Mucosa of rectum (tissue), 2 donors: ENCODE results near the gene TGIF1.

Source experiments
- H3K27ac ChIP-seq, 2 donors: one replicate each; pipeline ENCODE4 v1.7.0; 2013; ENCODE audit warnings: inconsistent platforms in 2 of 2, low read depth in 2 of 2, low read length in 2 of 2
- H3K27me3 ChIP-seq, 2 donors: one replicate each; pipeline ENCODE4 v1.7.0; 2013; ENCODE audit warnings: low read length in 2 of 2; ENCODE audit not compliant: control insufficient read depth in 2 of 2, insufficient read depth in 2 of 2
- H3K36me3 ChIP-seq, 2 donors: one replicate each; pipeline ENCODE4 v1.7.0; 2013; ENCODE audit warnings: low read length in 2 of 2; ENCODE audit not compliant: control insufficient read depth in 2 of 2, insufficient read depth in 2 of 2
- H3K4me1 ChIP-seq, 2 donors: one replicate each; pipeline ENCODE4 v1.7.0; 2013; ENCODE audit warnings: low read length in 2 of 2, mild to moderate bottlenecking in 1 of 2; ENCODE audit not compliant: control insufficient read depth in 2 of 2, insufficient read depth in 2 of 2
- H3K4me3 ChIP-seq, 2 donors: one replicate each; pipeline ENCODE4 v1.7.0; 2013; ENCODE audit warnings: low read length in 2 of 2
- H3K9ac ChIP-seq, 2 donors: one replicate each; pipeline ENCODE4 v1.7.0; 2013; ENCODE audit warnings: low read length in 2 of 2, low read depth in 1 of 2, mild to moderate bottlenecking in 1 of 2
- H3K9me3 ChIP-seq, 2 donors: one replicate each; pipeline ENCODE4 v1.7.0; 2013; ENCODE audit warnings: low read length in 2 of 2; ENCODE audit not compliant: control insufficient read depth in 2 of 2
- donor health status: healthy.
- donor health status: Normal muscosa, but diverticular disease.

TGIF1 gene

DNA sequence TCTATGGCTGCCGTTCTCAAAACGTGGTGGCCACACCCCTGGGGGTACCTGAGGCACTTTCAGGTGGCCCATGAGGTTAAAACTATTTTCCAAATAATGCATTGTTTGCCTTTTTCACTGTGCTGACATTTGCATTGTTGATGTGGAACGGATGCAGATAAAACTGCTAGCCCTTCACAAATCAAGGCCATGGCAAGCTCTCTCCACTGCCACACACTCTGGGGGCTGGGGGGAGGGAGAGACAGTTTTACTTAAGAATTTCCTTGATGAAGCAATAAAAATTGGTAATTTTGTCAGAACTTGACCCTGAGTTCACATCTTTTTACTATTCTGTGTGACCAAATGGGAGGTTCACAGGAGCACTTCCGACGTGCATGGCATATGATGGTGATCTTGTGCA is 22.0 kb upstream of the TGIF1 start:
- H3K27ac ChIP-seq, result no peak overlapping the region
- H3K9ac ChIP-seq, result no peak overlapping the region
- no peaks in the 10 kb centered on the region for H3K9me3 ChIP-seq
- H3K4me3 ChIP-seq, result no peak overlapping the region
- no peaks in the 10 kb centered on the region for H3K36me3 ChIP-seq
- peaks cover 0 to 3% of the 10 kb centered on the region in 2 donors for H3K4me1 ChIP-seq
- no peaks in the 10 kb centered on the region for H3K27me3 ChIP-seq

DNA sequence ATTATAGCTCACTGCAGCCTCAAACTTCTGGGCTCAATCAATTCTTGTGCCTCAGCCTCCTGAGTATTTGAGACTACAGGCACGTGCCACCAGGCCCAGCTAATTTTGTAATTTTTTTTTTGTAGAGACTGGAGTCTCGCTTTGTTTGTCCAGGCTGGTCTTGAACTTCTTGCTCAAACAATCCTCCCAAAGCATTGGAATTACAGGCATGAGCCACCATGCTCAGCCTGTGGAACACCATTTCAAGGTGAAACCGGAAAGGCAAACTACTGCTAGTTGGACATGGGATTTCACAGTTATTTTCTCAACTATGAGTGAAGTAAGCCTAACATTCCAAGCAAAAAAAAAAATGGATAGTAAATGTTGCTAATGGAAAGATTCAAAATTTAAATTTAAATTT is 20.9 kb upstream of the TGIF1 start:
- H3K9me3 ChIP-seq, result no peaks in the 10 kb centered on the region
- H3K4me3 ChIP-seq, result no peak overlapping the region
- no peaks in the 10 kb centered on the region for H3K36me3 ChIP-seq

DNA sequence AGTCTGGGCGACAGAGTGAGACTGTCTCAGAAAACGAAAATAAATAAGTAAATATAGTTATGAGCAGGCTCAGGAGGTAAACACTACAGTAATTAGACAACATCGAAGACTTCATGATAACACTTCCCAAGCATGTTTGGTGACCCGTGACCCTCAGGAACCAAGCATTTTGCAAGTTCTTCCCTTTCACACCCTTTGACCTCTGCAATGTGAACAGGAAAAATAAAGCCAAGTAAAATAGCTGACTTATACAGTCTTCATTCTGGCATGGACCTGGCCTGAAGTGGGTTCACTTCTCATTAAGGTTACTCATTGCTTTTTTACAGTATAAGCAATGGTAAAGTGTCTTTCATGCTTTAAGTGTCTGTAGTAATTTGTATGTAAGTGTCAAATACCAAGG is 15.3 kb upstream of the TGIF1 start:
- no peaks in the 10 kb centered on the region for H3K27me3 ChIP-seq
- H3K9me3 ChIP-seq, result no peaks in the 10 kb centered on the region
- H3K4me3 ChIP-seq, result no peak overlapping the region
- no peaks in the 10 kb centered on the region for H3K36me3 ChIP-seq
- no peak overlapping the region for H3K9ac ChIP-seq
- H3K4me1 ChIP-seq, result no peaks in the 10 kb centered on the region
- H3K27ac ChIP-seq, result no peak overlapping the region

More for the DNA sequence above, 20.9 kb upstream of the TGIF1 start:
- Histone ChIP-seq H3K27me3 (no peaks in the 10 kb centered on the region), H3K4me1 (no peaks in the 10 kb centered on the region), H3K27ac (no peak overlapping the region), H3K9ac (no peak overlapping the region)

DNA sequence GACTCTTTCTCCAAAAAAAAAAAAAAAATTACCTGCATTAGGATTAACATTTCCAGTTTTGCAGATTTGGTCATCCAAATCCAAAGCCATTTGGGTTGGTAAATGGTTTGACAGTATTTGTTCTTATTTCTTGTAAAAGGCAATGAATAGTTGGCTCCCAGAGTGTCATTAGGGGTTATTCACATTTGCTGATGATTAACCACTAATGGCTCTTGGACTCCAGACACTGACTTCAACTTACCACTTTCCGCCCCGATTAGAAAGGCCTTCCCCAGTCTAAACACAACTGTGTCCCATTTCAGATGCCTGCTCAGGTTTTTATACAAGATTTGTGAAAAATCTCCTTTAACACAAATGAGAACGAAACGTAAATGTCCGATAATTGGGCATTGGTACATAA is 9.6 kb upstream of the TGIF1 start:
- Histone ChIP-seq H3K36me3 (no peaks in the 10 kb centered on the region), H3K9me3 (no peaks in the 10 kb centered on the region), H3K4me3 (no peak overlapping the region), H3K27ac (no peak overlapping the region), H3K27me3 (no peaks in the 10 kb centered on the region), H3K4me1 (no peaks in the 10 kb centered on the region), H3K9ac (no peak overlapping the region)

DNA sequence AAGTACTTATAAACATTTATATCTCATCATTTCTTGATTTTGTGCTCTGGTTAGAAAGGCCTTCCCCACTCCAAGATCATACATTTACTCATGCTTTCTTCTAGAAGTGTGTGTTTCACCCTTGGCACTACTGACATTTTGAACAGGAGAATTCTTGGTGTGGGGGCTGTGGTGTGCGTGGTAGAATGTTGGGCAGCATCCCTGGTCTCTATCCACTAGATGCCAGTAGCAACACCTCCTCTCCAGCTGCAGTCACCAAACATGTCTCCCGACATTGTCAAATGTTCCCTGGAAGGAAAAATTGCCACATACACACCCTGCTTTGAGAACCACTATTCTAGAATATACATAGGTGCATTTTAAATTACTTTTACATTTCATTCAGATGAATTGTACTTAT is 8.7 kb upstream of the TGIF1 start:
- no peak overlapping the region for H3K9ac ChIP-seq
- H3K27ac ChIP-seq, result no peak overlapping the region
- H3K27me3 ChIP-seq, result no peaks in the 10 kb centered on the region
- H3K9me3 ChIP-seq, result no peaks in the 10 kb centered on the region
- peaks cover 0 to under 1% of the 10 kb centered on the region in 2 donors for H3K4me1 ChIP-seq
- no peaks in the 10 kb centered on the region for H3K36me3 ChIP-seq
- no peak overlapping the region for H3K4me3 ChIP-seq

DNA sequence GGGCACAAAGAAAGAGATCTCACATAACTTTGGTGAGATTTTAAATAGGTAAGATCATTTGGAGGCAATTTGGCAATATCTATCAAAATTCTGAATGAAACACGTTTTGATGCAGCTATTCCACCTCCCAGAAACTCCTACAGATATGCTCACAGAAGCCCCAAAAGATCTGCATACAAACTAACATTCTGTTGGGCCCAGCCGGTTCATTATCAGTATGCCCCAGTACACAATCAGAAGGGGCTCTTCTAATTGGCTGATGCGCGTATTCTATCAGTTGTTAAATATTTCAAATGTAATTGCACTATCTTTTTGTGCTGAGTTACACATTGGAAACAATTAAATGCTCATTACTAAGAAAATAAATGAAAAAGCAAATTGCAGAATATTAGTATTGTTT is 7.1 kb upstream of the TGIF1 start:
- H3K27me3 ChIP-seq, result no peaks in the 10 kb centered on the region
- no peak overlapping the region for H3K4me3 ChIP-seq
- no peaks in the 10 kb centered on the region for H3K36me3 ChIP-seq
- H3K4me1 ChIP-seq, result peaks cover 8 to 12% of the 10 kb centered on the region in 2 donors
- no peaks in the 10 kb centered on the region for H3K9me3 ChIP-seq
- H3K27ac ChIP-seq, result no peak overlapping the region
- no peak overlapping the region for H3K9ac ChIP-seq

DNA sequence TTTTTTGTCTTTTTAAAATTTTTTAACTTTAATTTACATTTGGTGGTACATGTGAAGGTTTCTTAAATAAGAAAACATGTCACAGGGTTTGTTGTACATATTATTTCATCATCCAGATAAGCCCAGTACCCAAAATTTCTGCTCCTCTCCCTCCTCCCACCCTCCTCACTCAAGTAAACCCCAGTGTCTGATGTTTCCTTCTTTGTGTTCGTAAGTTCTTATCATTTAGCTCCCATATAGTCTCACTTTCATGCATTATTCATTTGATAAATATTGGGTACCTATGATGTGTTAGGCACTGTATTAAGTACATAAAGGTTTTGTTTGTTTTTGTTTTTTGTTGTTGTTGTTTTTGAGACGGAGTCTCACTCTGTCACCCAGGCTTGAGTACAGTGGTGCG is 5.7 kb upstream of the TGIF1 start:
- Histone ChIP-seq H3K9me3 (no peaks in the 10 kb centered on the region), H3K27me3 (no peaks in the 10 kb centered on the region), H3K36me3 (no peaks in the 10 kb centered on the region), H3K4me3 (no peak overlapping the region), H3K9ac (no peak overlapping the region), H3K27ac (no peak overlapping the region), H3K4me1 (peaks cover 8 to 12% of the 10 kb centered on the region in 2 donors)

DNA sequence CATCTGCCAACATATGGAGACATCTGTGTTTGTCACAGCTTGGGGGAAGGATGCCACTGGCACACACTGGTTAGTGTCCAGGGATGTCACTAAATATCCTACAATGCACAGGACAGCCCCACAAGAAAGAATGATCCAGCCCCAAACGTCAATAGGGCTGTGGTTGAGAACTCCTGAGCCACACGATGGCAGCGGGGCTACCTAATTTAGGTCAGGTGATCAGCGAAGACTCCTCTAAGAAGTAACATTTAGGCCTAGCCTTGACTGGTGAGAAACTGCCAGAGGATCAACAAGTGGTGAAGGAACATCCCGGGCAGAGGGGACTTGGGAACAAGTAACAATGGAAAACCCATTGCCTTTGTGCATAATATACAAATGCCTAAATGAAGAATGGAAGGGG is 5.0 kb upstream of the TGIF1 start:
- no peak overlapping the region for H3K4me3 ChIP-seq
- H3K27me3 ChIP-seq, result no peaks in the 10 kb centered on the region
- no peak overlapping the region for H3K27ac ChIP-seq
- H3K36me3 ChIP-seq, result no peaks in the 10 kb centered on the region
- H3K4me1 ChIP-seq, result peaks cover 8 to 12% of the 10 kb centered on the region in 2 donors
- no peak overlapping the region for H3K9ac ChIP-seq
- no peaks in the 10 kb centered on the region for H3K9me3 ChIP-seq

DNA sequence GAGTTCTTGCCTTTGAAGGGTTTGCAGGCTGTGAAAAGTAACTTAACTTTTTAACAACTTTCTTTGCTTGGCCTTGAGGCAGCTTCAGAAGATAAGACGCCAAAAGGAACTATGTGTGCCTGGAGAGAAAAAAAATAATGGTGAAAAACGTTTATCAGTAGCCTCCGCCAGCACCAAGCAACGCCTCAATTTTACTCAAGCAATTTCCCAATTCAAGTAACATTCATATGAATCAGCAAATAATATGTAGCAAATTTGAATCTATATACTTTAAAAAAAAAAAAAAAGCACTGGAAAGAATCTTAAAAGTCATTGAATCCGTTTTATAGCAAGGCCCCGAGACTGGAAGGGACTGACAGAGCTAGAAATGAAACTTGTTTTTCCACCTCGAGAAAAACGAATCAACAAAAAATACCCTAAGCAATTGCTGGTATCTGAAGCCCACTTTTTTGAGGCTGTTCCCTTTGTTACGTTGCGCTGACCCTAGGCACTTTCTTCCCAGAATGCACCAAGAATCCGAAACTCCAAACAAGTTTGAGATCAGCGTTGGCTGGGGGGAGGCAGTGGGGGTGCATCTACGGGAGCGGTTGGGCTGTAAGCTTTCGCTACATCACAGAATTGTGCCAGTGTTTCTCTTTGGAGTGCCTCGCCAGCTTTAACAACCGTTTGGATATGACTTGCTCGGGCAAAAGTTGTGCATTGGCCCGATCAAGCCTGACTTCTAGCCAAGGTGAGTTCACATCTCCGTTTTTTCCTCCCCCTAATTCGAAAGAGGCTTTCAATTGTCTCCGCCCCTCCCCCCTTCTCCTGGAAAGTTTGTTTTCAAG is 2.7 kb upstream of the TGIF1 start:
- Histone ChIP-seq H3K27ac (peak overlapping the region; percentile 93 to 99), H3K9ac (peak overlapping the region; percentile 91 to 100), H3K36me3 (no peaks in the 10 kb centered on the region), H3K9me3 (no peaks in the 10 kb centered on the region), H3K4me3 (peak overlapping the region; percentile 87 to 88), H3K27me3 (no peaks in the 10 kb centered on the region), H3K4me1 (peaks cover 8 to 12% of the 10 kb centered on the region in 2 donors)

DNA sequence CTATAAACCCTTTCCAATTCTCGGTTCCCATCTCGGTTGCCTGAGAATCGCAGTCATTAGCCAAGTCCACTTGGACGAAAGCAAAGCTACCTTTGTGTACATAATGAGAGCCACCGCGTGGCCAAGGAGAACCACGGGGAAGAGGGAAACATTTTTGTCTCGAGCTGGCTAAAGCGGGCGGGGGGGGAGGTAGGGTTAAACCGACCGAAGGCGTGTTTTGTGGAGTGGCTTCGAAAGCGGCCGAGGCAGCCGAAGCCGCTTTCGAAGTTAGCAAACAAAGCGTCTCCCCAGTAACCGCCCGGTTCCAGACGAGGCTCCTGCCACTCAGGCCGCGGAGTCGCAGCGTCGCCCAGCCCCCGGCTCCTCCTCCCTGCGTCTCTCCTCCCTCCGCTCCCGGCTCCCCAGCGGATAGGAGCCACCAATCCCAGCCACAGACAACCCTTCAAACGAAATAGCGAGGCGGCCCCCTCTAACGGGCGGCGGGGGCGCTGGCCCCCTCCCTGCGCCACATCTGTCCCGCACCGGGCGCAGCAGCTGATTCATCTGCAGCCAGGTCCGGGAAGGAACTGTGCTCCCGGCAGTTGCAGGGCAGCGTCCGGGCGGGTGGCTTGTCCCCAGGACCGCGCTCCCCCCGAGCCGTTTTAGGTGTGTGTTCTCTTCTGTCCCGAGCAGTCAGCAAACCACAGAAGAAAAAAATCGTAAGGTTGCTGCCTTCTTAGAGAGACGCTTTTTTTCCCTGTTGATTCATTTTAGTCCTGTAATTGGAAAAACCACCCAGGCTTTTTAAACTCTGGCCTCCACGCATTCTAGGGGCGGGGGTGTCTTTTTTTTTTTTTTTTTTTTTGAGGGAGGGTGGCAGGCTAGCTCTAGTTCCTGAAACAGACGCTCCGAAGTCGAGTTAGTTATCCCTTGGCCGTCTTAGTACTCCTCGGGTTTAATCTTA is 1.8 kb upstream of the TGIF1 start:
- H3K27me3 ChIP-seq, result no peaks in the 10 kb centered on the region
- peak overlapping the region; percentile 91 to 100 for H3K9ac ChIP-seq
- peak overlapping the region; percentile 87 to 88 for H3K4me3 ChIP-seq
- H3K36me3 ChIP-seq, result no peaks in the 10 kb centered on the region
- peaks cover 8 to 18% of the 10 kb centered on the region in 2 donors for H3K4me1 ChIP-seq
- H3K9me3 ChIP-seq, result no peaks in the 10 kb centered on the region
- H3K27ac ChIP-seq, result peak overlapping the region; percentile 93 to 99
